NCI-H2227 treated with DMSO at 0.1 percent for 48 hours (cell line): ENCODE measurements around the gene GTF3C1.

Experiments used
- DNase-seq: peaks from one replicate; lab custom pipeline; 2025; lab: John Stamatoyannopoulos, UW

GTF3C1 gene

GRCh38 chr16:27426423-27427408 is 123.0 kb downstream of the GTF3C1 start:
- no peak for DNase-seq

GRCh38 chr16:27425961-27426360 is 123.8 kb downstream of the GTF3C1 start:
- DNase-seq, result no peak

GRCh38 chr16:27424772-27425498 is 124.8 kb downstream of the GTF3C1 start:
- DNase-seq, result no peak

- no peak for DNase-seq
Measured at GRCh38 chr16:27421961-27422740, 127.6 kb downstream of the GTF3C1 start.

- no peak for DNase-seq
Measured at GRCh38 chr16:27417047-27417671, 132.6 kb downstream of the GTF3C1 start.

GRCh38 chr16:27414788-27415431 is 134.8 kb downstream of the GTF3C1 start:
- DNase-seq, result no peak

- no peak for DNase-seq
Measured at GRCh38 chr16:27413956-27414355, 135.8 kb downstream of the GTF3C1 start.

GRCh38 chr16:27410761-27411160 is 139.0 kb downstream of the GTF3C1 start:
- no peak for DNase-seq
